GM21390 (cell line): ENCODE measurements around the gene PPARGC1A.

ENCODE experiments used
- ATAC-seq: cut with Tn5 transposase; IDR thresholded peaks from one replicate; pipeline ENCODE4 v1.9.1; 2021; ENCODE audit not compliant: unreplicated experiment

PPARGC1A gene

DNA sequence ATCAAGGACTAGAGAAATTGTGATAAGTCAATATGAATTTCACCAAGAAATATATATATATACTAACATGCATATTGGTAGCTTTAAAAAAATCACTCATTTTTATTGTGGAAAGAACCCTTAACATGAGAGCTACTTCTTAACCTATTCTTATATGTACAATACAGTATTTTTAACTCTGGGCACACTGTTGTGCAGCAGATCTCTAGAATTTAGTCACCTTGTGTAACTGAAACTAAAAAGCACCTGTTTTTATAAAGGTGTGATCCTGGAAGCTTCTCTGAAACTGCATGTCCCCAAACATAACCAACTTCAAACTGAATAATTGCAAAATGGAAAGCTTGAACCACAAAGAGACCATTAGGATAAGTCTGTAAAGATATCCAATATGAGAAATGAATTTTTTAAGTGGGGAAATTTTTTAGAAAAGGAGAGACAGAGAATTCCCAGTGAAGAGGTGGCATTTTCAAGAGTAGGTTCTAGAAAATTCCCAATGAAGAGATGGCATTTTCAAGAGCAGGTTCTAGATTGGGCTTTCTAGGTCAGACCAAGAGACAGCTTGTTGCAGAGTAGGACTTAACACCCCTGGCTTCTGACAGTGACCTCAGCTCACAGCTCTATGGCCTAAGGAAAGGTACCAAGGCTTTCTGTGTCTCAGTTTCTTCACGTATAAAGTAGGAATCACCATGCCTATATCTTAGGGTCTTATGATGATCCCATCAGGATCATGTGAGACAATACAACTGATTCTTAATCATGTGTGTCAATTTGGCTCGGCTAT is 22.0 kb upstream of the PPARGC1A start:
- peak; percentile 91 for ATAC-seq

DNA sequence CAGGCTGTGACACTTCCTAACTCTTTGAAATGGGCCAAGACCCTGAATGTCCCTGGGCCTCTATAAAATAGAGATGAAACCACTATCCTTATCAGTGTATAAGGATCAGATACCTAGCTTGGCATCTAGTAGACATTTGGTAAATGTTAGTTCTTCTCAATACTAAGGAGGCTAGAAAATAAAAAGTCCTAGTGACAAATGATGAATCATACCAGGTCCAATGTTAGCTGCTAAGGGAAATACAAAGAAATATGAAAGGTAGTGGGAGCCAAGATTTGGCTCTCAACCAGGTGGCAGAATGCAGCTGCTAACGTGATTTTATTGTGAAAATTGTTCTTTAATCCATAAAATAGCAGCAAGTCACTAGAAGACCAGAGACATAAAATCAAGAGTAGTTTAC is 19.8 kb upstream of the PPARGC1A start:
- no peak for ATAC-seq

DNA sequence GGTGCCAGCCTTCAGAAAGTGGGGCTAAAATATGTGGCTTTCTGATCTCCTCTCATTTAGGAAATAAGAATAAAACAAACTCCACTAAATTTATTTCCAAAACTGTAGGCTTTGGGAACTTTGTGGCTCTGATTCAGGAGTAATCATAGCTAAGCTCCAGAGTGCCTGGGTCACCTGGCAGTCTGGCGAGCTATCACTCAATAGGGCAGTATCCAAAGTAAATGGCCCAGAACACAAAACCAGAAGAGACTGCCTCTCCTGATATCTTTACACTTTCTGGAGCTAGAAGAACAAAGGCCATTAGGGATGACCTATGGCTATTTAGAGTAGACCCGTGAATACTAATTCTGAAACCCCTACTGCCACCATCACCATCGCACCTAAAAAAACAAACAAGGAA is 17.0 kb upstream of the PPARGC1A start:
- no peak for ATAC-seq

DNA sequence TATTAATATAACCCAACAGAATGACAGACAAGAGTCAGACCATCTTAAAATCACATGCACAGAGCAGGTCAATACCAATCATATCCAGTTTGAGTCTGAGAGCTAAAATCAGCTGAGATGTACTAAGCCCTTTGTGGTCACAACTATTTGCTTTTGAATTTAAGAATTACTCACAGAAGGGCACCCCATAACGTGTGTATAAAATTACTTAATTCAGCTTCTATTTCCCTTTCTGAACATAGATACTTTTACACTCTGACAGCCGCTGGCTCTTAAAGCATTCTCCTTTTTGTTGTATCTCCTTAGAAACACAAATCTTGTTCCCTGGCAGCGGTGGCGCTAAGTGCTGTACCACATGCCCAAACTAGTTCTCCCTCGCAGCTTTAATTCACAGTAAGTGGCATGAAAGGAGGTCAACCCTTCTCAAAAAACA is 14.8 kb upstream of the PPARGC1A start:
- ATAC-seq, result no peak

DNA sequence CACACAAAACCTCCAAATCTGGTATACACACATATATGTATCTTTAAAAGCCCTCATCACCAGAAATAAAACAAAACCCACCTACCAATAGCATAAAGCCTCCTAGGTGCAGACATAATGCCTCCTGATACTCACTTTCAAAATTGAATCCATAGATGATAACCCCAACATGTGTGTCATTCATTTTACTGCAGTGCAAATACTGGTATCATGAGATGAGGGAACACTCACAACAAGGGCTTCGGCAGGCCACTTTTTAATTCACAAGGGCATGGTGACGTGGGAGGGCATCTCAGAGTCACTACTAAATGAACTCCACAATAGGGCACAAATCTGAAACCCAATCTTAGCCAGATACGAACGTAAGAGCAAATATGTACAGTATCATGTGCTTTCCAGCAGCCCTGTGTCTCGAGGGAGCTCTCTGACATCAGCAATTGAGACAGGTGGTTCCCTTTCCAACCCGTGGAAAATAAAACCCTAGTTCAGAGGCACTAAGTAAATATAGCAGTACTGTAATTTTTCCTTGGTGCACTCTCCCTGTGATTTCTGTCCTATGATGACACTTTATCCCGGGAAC is 14.1 kb upstream of the PPARGC1A start:
- no peak for ATAC-seq

DNA sequence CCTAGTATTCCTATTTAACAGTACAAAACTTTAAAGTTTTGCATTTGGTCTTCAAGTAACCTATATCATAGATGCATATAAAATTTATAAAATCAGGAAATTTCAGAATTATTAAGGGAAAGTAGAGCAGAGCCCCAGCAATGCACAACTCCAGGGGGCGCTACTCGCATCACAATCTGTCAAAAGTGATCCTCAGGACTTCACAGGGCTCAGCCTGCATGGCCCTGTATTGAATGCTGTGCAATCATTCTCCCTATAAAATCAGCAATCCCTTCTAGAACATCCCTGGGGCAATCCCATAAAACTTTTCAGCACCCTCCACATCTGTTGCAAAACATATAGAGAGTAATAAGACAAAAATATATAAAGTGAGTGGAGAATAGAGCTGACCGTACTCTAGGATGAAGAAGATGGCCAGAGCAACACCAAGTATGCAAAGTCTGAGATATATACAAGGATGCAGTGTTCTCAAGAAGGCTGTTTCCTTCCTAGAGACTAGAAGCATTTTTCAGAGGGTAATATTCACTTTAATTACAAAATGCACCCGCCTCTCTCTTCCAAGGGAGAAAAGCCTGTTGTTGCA is 12.5 kb upstream of the PPARGC1A start:
- ATAC-seq, result no peak

DNA sequence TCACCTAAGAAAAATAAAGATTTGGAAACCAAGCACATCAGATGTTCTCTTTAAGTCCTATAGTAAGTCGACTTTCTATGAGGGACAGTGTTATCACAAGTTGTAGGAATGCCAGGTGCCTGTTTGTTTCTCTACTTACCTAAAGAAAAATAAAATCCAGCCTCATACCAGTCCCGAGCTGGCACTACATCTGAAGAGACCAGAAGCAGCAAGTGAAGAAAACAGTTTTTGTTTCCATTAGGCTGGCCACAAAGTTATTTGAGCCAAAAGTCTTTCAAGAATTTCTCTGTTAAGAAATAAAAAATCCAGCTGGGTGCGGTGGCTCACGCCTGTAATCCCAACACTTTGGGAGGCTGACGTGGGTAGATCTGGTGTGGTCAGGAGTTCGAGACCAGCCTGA is 10.8 kb upstream of the PPARGC1A start:
- no peak for ATAC-seq

DNA sequence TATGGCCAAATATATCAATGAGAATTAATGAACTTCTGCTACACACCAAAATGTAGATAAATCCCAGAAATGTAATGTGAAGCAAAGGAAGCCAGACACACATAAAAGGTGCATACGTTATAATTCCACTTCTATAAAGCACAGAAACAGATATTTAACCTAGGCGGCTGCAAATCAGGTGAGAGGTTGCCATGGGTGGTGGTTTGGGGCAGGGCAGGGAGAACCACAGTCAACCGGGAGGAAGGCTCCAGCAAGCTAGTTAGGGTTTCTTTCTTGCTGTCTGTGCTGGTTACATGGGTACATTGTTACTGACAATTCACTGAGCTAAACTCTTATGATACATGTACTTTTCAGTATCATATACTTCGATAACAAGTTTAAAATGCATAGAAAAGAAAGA is 9.7 kb upstream of the PPARGC1A start:
- no peak for ATAC-seq

DNA sequence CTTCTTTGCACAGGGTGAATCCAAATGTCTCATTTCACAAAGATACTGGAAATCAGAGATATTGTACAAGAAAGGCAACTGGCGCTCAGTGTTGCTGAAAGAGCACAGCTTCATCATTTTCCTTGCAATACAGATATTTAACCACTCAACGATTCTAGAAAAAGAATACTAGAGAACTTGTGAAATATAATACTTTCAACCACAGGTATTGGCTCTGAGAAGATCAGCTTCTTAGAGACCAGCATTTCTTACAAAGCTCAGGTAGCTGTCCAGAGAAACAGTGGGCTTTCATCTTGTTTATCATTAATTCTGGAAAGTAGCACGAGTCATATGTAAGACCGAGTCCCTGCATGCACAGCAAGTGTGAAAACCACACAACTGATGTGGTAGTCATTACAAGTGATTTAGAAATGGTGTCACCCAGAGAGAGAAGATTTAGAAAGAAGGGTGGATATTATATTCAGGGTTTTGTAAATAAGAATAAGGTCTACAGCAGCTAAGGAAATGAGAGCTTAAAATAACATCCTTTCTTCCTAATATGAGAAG is 7.8 kb upstream of the PPARGC1A start:
- no peak for ATAC-seq

DNA sequence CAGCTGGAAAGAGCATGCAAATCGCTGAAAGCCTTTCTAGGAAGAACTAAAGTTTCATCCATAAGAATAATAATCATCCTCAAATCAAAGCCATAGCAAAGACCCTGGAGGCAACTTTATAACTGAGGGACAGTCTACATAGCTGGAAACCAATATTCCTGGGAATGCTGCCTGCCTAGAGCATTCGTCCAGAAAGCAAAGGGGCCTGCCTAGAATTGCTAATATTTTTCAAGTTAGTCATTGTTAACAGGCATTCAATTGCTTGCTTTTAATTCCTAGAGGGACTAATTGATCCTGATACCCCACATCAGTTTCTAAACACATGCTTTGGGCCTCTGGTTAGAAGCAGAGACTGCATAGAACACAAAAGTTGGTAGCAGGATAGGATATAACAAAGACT is 4.2 kb upstream of the PPARGC1A start:
- ATAC-seq, result no peak

DNA sequence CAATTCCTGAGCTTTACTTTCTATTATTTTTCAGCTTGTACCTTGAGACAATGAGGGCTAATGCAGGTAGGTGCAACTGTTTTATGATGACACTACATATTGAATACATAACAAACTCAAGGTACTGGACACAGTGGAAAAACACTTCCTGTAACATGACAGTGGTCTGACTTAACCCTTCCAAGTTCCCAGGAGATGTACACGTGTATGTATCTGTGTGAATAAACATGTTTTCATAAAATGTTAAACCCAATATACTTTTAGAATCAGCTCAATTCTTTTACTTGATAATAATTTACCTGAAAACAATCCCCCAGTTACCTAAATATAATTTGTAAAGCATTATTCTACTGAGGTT is 1.2 kb upstream of the PPARGC1A start:
- ATAC-seq, result no peak

DNA sequence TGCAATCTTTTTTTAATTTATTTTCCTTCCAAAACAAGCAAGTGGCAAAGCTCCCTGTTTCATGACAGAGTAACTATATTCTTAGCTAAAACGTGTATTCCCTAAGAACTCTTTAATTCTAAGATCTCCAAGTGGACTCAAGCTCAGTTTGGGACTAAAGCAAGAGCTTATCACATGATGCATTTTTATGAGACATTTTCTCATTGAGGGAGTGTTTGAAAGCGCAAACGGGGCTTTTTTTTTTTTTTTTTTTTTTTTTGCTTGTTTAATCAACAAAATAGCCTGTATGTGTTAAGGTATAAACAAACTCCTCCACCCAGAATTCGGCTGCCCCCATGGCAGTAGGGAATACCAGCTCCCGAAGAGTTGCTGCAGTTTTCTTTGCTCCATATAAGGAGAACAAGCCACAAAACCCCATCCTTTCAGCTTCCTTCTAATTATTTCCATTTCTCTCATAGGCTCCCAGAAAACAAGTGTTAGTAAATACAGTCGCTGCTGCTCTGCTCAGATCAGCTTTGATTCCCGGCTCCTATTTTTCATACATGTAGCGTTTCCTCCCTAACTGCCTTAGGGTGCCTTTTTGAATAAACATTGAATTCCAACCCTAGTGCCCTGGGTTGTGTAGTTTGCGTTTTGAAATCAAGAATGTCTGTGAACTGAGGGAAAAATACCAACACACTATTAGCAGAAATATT is 669 bp upstream of the PPARGC1A start:
- no peak for ATAC-seq

DNA sequence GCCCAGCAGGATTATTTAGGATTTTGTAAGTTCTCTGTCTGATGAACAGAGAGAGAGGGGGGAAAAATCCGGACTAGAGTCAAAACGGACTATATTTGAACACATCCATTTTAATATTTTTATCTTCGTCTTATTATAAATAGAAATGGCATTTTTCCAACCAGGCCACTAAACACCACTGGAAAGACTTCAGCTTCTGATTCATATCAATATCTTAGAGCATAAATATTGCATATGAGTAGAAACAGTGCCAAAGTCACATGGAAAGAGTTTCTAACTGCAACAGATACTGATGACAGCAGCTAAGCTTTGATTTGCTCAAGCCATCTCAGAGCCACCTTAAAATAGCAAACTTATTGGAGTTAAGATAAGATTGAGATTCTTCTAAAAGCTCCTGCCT is 456 bp downstream of the PPARGC1A start:
- ATAC-seq, result no peak

DNA sequence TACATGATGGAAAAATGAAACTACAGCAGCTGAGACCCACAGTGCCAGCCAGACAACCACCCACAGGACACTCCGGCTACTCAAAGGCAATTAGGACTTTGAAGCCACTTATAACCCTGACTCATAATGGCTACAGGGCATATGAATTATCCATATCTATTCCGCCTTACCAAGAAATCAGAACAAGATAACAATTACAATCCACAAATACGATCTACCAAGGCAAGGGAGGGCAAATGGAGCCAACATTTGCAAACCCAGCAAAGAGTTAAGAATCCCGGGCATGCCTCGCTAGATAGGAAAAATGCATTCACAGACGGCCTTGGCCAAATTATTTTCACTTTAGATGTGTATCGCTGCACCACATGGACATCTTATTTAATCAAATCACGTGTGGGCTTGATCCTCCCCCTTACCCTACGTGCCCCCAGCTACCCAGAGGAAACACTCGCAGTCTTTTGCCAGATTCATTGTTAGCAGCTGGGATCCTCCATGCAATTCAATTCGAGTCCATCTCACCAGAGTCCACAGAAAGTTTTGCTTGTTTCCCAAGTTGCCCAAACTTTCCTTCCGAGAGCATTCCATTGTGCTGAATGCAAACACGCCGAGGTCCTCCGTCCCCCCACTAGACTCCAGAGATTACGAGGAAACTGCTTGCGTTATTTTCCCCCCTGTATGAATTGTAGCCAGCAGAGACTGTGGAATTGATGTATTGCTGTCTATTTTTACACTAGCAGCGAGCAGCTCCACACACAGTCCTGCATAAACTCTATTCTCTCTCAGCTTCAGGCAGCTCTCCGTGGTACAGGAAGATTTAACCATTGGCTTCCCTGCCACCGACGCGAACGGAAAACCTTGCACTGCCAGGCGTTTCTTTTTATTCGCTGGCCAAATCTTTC is 1.2 kb downstream of the PPARGC1A start:
- no peak for ATAC-seq

DNA sequence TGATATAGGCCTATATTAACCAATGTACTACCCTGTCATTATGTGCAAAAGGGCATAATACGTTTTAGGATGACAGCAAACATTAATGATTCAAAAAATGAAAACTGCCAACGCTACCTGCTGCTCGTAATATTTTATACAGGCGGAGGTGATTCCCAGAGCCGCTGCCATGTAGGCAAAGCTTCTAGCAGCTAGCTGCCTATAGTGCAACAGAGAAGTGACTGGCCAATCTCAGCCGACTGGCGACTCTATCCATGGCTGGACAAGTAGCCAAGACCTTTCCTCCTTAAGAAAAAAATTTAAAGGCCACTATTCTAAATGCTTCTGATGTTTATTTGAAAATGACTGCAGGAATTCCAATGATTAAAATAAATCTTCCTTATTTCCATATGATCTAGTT is 1.9 kb downstream of the PPARGC1A start:
- ATAC-seq, result no peak

DNA sequence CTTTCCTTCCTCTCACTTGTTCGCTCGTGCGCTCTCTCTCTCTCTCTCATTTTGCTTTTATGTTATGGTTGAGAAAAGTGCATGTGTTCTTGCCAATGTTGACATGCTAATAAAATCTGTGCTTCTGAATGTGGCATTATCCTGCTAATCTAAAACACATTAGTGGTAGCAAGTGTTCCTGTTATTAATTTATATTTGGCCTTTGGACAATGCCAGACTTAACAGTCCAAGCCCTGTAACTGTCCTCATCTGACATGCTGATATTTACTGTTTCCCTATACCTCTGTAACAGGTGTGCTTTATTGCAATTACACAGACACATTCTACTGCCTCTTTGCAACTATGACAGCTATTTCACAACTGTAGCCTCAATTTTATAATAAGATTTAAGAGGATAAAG is 2.7 kb downstream of the PPARGC1A start:
- no peak for ATAC-seq

DNA sequence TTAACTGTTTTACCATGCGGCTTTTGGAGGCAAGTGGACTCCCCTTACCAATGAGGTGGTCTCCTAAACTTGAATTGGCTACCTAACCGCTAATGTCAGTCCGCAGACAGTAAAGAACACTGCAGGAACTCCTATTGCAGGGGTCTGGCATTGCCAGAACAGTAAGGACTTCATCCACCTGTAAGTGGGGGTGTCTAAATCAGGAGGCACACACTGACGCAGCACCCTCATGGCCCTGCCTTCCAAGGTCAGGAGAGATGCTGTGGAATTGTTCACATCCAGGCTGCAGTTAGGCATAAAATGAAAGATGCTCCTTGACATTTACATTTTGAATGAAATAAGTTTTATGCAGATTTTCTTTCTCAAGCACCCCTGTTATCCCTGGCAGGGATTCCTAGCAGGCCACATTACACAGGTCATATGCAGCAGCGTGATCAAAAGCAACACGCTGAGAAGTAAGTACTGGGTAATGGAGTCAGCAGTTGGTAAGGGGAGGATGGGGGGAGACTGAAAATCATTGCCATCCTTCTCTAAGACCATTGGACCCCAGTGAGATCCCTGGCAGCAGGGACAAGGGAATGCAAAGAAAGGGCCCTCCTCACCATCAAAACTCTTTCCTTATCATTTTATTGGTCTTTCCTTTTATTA is 3.8 kb downstream of the PPARGC1A start:
- no peak for ATAC-seq

DNA sequence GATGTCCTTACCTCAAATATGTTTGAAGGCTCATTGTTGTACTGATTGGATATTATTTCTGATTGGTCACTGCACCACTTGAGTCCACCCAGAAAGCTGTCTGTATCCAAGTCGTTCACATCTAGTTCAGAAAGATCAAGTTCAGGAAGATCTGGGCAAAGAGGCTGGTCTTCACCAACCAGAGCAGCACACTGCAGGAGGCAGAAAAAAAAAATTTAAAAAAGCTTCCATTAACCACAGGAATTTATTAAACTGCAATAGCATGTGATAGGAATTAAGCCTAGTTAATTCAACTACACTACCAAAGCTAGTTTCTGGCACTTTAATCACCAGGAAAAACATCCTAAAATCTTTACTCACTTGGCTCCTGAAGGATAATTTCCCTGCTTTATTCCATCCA is 5.1 kb downstream of the PPARGC1A start:
- no peak for ATAC-seq

DNA sequence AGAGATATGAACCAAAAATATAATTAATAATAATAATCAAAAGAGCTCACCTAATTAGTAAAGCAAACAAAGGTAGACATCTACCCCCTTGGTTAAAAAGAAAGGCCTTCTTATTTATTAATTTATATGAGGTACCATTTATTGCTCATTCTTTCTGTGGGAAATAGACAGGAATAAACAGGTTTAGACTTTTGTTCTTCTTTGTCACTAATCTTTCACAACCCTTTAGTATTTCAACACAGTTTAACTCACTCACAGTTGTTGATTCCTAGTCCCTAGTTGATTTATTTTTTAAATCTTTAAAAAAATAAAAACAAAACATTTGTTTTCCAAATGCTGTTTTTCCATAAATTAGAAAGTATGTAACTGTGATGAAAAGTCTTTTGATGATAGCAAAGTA is 5.6 kb downstream of the PPARGC1A start:
- no peak for ATAC-seq

DNA sequence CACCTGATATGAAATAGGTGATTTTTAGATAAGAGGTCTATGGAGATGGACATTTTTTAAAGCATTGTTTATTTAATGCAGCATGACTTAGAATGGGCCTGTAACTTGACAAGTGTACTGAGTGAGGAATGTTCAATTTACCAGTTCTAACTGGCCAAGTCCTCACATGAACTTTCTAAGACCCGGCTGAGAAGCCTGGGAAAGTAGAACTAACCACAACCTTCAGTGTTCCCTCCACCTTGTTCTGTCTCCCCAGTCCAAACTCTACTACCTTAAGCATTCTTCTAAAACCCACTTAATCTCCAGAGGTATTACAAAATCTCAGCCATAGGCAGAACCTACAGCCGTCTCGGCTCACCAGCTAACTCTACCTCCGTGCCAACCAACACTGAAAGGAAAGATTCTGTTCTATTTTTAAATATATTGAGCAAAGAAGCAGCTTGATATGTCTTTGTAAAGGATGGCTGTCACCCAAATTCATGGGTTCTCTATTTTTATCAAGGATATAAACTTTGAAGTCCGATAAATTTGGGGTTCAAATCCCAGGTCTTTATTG is 6.8 kb downstream of the PPARGC1A start:
- ATAC-seq, result no peak
